ENCODE measurements around the gene ROBO1.

DNA sequence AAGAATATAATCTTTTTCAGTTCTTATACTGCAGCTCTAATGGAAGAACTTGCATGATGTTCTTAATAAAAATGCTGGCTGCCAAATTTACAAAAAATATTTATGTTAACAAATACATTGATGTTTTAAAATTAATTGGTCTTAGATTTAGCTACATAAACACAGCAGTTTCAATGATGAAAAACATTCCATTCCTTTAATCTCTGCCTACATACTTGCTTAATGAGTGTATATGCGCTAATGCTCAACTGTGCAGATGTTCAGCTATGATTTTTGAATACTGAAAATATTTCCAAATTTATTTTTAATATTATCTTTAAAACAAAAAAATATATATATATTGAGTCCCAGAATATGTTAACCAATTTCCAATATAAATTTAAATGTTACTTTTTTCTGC lies 867.4 kb downstream of the ROBO1 start:
- TF ChIP-seq CTCF (IDR thresholded peaks at IDR 0.05; ENCODE audit: borderline replicate concordance, extremely low read depth, low read length, poor library complexity, severe bottlenecking) (no peak), EZH2 (IDR thresholded peaks at IDR 0.05; ENCODE audit: borderline replicate concordance, low read depth, low read length, severe bottlenecking) (no peak)
